ENCODE data around the gene NUAK2.

NUAK2 gene

GRCh38 chr1:205329719-205330118, 8.2 kb upstream of the NUAK2 start:
- Histone ChIP-seq H3K9me3 (ENCODE audit: control insufficient read depth, low read depth, low read length) (no peaks in the 10 kb centered on the region), H3K27ac (ENCODE audit: low read length) (no peak overlapping the region), H3K4me3 (ENCODE audit: low read length) (no peak overlapping the region), H3K4me1 (ENCODE audit: control insufficient read depth, low read depth, low read length) (peaks cover 6% of the 10 kb centered on the region), H3K36me3 (ENCODE audit: control insufficient read depth, low read depth, low read length) (no peaks in the 10 kb centered on the region), H3K9ac (ENCODE audit: low read length) (no peak overlapping the region), H3K27me3 (ENCODE audit: control insufficient read depth, insufficient read depth, low read length) (no peaks in the 10 kb centered on the region)

GRCh38 chr1:205328476-205328875, 6.9 kb upstream of the NUAK2 start:
- H3K4me1 ChIP-seq (ENCODE audit: control insufficient read depth, low read depth, low read length), result peaks cover 10% of the 10 kb centered on the region
- H3K9ac ChIP-seq (ENCODE audit: low read length), result no peak overlapping the region
- H3K9me3 ChIP-seq (ENCODE audit: control insufficient read depth, low read depth, low read length), result no peaks in the 10 kb centered on the region
- no peak overlapping the region for H3K4me3 ChIP-seq (ENCODE audit: low read length)
- H3K36me3 ChIP-seq (ENCODE audit: control insufficient read depth, low read depth, low read length), result no peaks in the 10 kb centered on the region
- H3K27ac ChIP-seq (ENCODE audit: low read length), result no peak overlapping the region
- H3K27me3 ChIP-seq (ENCODE audit: control insufficient read depth, insufficient read depth, low read length), result no peaks in the 10 kb centered on the region

- Histone ChIP-seq H3K27ac (ENCODE audit: low read length) (no peak overlapping the region), H3K9me3 (ENCODE audit: control insufficient read depth, low read depth, low read length) (no peaks in the 10 kb centered on the region), H3K27me3 (ENCODE audit: control insufficient read depth, insufficient read depth, low read length) (no peaks in the 10 kb centered on the region), H3K4me1 (ENCODE audit: control insufficient read depth, low read depth, low read length) (peaks cover 12% of the 10 kb centered on the region), H3K4me3 (ENCODE audit: low read length) (no peak overlapping the region), H3K36me3 (ENCODE audit: control insufficient read depth, low read depth, low read length) (no peaks in the 10 kb centered on the region), H3K9ac (ENCODE audit: low read length) (no peak overlapping the region)
Observed at GRCh38 chr1:205326812-205327466, 5.4 kb upstream of the NUAK2 start.

GRCh38 chr1:205325334-205325884, 3.9 kb upstream of the NUAK2 start:
- Histone ChIP-seq H3K9ac (ENCODE audit: low read length) (no peak overlapping the region), H3K9me3 (ENCODE audit: control insufficient read depth, low read depth, low read length) (no peaks in the 10 kb centered on the region), H3K27me3 (ENCODE audit: control insufficient read depth, insufficient read depth, low read length) (peaks cover 7% of the 10 kb centered on the region), H3K36me3 (ENCODE audit: control insufficient read depth, low read depth, low read length) (no peaks in the 10 kb centered on the region), H3K27ac (ENCODE audit: low read length) (no peak overlapping the region), H3K4me3 (ENCODE audit: low read length) (no peak overlapping the region), H3K4me1 (ENCODE audit: control insufficient read depth, low read depth, low read length) (peaks cover 15% of the 10 kb centered on the region)

GRCh38 chr1:205324781-205325180, 3.2 kb upstream of the NUAK2 start:
- no peaks in the 10 kb centered on the region for H3K36me3 ChIP-seq (ENCODE audit: control insufficient read depth, low read depth, low read length)
- no peak overlapping the region for H3K9ac ChIP-seq (ENCODE audit: low read length)
- no peaks in the 10 kb centered on the region for H3K9me3 ChIP-seq (ENCODE audit: control insufficient read depth, low read depth, low read length)
- H3K27ac ChIP-seq (ENCODE audit: low read length), result no peak overlapping the region
- H3K27me3 ChIP-seq (ENCODE audit: control insufficient read depth, insufficient read depth, low read length), result peaks cover 7% of the 10 kb centered on the region
- peaks cover 16% of the 10 kb centered on the region for H3K4me1 ChIP-seq (ENCODE audit: control insufficient read depth, low read depth, low read length)
- H3K4me3 ChIP-seq (ENCODE audit: low read length), result no peak overlapping the region

GRCh38 chr1:205323794-205324193, 2.2 kb upstream of the NUAK2 start:
- Histone ChIP-seq H3K27ac (ENCODE audit: low read length) (no peak overlapping the region), H3K36me3 (ENCODE audit: control insufficient read depth, low read depth, low read length) (no peaks in the 10 kb centered on the region), H3K4me1 (ENCODE audit: control insufficient read depth, low read depth, low read length) (peaks cover 24% of the 10 kb centered on the region), H3K4me3 (ENCODE audit: low read length) (no peak overlapping the region), H3K9me3 (ENCODE audit: control insufficient read depth, low read depth, low read length) (no peaks in the 10 kb centered on the region), H3K9ac (ENCODE audit: low read length) (no peak overlapping the region), H3K27me3 (ENCODE audit: control insufficient read depth, insufficient read depth, low read length) (peaks cover 7% of the 10 kb centered on the region)

GRCh38 chr1:205321959-205322283, 376 bp upstream of the NUAK2 start:
- Histone ChIP-seq H3K4me3 (ENCODE audit: low read length) (no peak overlapping the region), H3K27ac (ENCODE audit: low read length) (no peak overlapping the region)

GRCh38 chr1:205319081-205320018, 2.2 kb downstream of the NUAK2 start:
- Histone ChIP-seq H3K4me3 (ENCODE audit: low read length) (peak overlapping the region; percentile 25), H3K36me3 (ENCODE audit: control insufficient read depth, low read depth, low read length) (no peaks in the 10 kb centered on the region), H3K27me3 (ENCODE audit: control insufficient read depth, insufficient read depth, low read length) (peaks cover 7% of the 10 kb centered on the region), H3K27ac (ENCODE audit: low read length) (no peak overlapping the region), H3K9ac (ENCODE audit: low read length) (no peak overlapping the region), H3K4me1 (ENCODE audit: control insufficient read depth, low read depth, low read length) (peaks cover 44% of the 10 kb centered on the region), H3K9me3 (ENCODE audit: control insufficient read depth, low read depth, low read length) (no peaks in the 10 kb centered on the region)

More at GRCh38 chr1:205321959-205322283, 376 bp upstream of the NUAK2 start:
- Histone ChIP-seq H3K9me3 (ENCODE audit: control insufficient read depth, low read depth, low read length) (no peaks in the 10 kb centered on the region), H3K27me3 (ENCODE audit: control insufficient read depth, insufficient read depth, low read length) (peaks cover 7% of the 10 kb centered on the region), H3K4me1 (ENCODE audit: control insufficient read depth, low read depth, low read length) (peaks cover 41% of the 10 kb centered on the region), H3K36me3 (ENCODE audit: control insufficient read depth, low read depth, low read length) (no peaks in the 10 kb centered on the region), H3K9ac (ENCODE audit: low read length) (no peak overlapping the region)

- Histone ChIP-seq H3K9ac (ENCODE audit: low read length) (no peak overlapping the region), H3K9me3 (ENCODE audit: control insufficient read depth, low read depth, low read length) (no peaks in the 10 kb centered on the region), H3K36me3 (ENCODE audit: control insufficient read depth, low read depth, low read length) (no peaks in the 10 kb centered on the region), H3K4me1 (ENCODE audit: control insufficient read depth, low read depth, low read length) (peaks cover 51% of the 10 kb centered on the region), H3K27me3 (ENCODE audit: control insufficient read depth, insufficient read depth, low read length) (peaks cover 7% of the 10 kb centered on the region), H3K4me3 (ENCODE audit: low read length) (peak overlapping the region; percentile 2), H3K27ac (ENCODE audit: low read length) (no peak overlapping the region)
Observed at GRCh38 chr1:205318231-205318991, 3.1 kb downstream of the NUAK2 start.

- Histone ChIP-seq H3K27me3 (ENCODE audit: control insufficient read depth, insufficient read depth, low read length) (peaks cover 7% of the 10 kb centered on the region), H3K9me3 (ENCODE audit: control insufficient read depth, low read depth, low read length) (no peaks in the 10 kb centered on the region), H3K9ac (ENCODE audit: low read length) (no peak overlapping the region), H3K4me1 (ENCODE audit: control insufficient read depth, low read depth, low read length) (peaks cover 61% of the 10 kb centered on the region), H3K4me3 (ENCODE audit: low read length) (no peak overlapping the region), H3K36me3 (ENCODE audit: control insufficient read depth, low read depth, low read length) (no peaks in the 10 kb centered on the region), H3K27ac (ENCODE audit: low read length) (no peak overlapping the region)
Observed at GRCh38 chr1:205317311-205317917, 4.1 kb downstream of the NUAK2 start.

GRCh38 chr1:205316161-205316566, 5.4 kb downstream of the NUAK2 start:
- Histone ChIP-seq H3K36me3 (ENCODE audit: control insufficient read depth, low read depth, low read length) (peaks cover 5% of the 10 kb centered on the region), H3K27ac (ENCODE audit: low read length) (no peak overlapping the region), H3K4me1 (ENCODE audit: control insufficient read depth, low read depth, low read length) (peaks cover 64% of the 10 kb centered on the region)

More at GRCh38 chr1:205316161-205316566, 5.4 kb downstream of the NUAK2 start:
- Histone ChIP-seq H3K9me3 (ENCODE audit: control insufficient read depth, low read depth, low read length) (no peaks in the 10 kb centered on the region), H3K9ac (ENCODE audit: low read length) (no peak overlapping the region), H3K4me3 (ENCODE audit: low read length) (no peak overlapping the region), H3K27me3 (ENCODE audit: control insufficient read depth, insufficient read depth, low read length) (peaks cover 7% of the 10 kb centered on the region)

Data from iPS-18a (cell line).